GM19328 (cell line): ENCODE results near the gene LGMN.
"Not testable (repeated sequence)": the region's sequence is repeated elsewhere in the genome, so short reads cannot be mapped to it uniquely, and the experiment has no call there.

Experiments used
- ATAC-seq: cut with Tn5 transposase; IDR thresholded peaks from one replicate; pipeline ENCODE4 v1.9.1; 2021; ENCODE audit warnings: mild to moderate bottlenecking, moderate library complexity; ENCODE audit not compliant: unreplicated experiment

Gene LGMN

DNA sequence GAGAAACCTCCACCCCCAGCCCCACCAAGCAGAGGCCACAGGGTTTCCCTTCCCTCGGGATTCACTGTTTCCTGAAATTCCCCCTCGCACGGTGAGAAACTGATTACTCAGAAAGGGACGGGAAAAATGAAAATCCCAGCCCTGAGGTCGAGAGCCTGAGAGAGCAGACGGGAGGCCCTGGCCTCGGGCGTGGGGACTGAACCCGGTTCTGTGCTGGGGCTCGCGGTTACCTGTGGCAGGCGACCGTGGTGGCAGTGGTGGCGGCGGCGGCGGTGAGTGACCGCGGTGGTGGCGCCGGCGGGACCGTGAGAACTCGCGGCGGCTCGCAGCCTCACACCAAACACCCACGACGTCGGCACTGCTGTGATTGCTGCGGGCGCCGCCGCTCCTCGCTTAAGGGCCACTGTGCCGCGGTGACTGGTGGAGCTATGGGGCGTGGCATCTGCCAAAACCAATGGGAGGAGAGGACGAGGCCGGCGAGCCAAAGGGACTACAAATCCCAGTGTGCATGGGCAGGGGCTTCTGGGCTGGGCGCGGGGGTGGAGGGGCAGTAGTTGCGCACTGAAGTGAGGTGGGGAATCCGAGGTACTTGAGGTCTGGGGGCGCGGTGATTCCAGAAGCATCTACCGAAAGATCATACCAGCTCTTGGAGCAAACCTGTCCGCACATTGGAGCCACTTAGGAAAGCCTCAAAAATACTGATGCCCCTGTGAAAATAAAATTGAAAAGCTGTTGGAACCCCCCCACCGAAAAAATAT, at the start of gene LGMN:
TSS of gene LGMN (minus strand) at position 369 of the 758 bp plus-strand sequence. CDS start 15,841 bp downstream, outside the sequence.
- ATAC-seq = peak; percentile 65

- no peak for ATAC-seq
Observed at GRCh38 chr14:92794961-92795360, 46.5 kb upstream of the LGMN start.

- ATAC-seq = peak; percentile 1
Observed at GRCh38 chr14:92794547-92794941, 46.1 kb upstream of the LGMN start.

GRCh38 chr14:92793709-92794546, 45.5 kb upstream of the LGMN start, which contains the start of gene GOLGA5:
GOLGA5 (plus strand) TSS chr14:92794305; CDS start chr14:92797438, 3,133 bp downstream.
- ATAC-seq = peak; percentile 96

- ATAC-seq = no peak
Observed at GRCh38 chr14:92792885-92793284, 44.5 kb upstream of the LGMN start.

- ATAC-seq = no peak
Observed at GRCh38 chr14:92789457-92790089, 41.1 kb upstream of the LGMN start.

DNA sequence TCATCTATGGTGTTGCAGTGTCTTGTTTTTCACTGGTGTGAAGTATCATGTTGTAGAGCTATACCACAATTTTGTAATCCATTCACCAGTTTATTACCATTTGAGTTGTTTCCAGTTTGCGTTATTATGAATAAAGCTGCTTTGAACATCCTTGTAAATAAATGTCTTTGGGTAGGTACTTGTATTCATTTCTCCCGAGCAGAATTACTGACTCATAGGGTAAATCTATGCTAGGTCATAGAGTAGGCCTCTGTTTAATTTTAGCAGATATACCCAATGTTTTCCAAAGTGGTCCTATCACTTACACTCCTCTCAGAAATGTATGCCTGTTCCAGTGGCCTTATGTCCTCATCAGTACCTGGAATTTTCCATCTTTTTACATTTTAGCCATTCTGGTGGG, 39.1 kb upstream of the LGMN start:
- no peak for ATAC-seq

DNA sequence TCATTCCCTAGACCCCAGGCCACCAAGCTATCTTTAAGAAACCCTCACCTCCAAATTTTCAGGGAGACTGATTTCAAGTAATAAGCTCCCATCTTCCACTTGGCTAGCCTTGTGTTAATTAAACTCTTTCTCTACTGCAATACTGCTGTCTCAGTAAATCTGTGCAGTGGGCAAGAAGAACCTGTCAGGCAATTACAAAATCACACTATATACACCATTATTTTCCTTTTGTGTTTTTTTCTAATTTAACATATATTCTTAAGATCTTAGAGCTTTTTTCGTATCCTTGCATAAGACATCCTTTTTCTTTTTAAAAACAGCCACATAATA, 38.0 kb upstream of the LGMN start:
- ATAC-seq = no peak

DNA sequence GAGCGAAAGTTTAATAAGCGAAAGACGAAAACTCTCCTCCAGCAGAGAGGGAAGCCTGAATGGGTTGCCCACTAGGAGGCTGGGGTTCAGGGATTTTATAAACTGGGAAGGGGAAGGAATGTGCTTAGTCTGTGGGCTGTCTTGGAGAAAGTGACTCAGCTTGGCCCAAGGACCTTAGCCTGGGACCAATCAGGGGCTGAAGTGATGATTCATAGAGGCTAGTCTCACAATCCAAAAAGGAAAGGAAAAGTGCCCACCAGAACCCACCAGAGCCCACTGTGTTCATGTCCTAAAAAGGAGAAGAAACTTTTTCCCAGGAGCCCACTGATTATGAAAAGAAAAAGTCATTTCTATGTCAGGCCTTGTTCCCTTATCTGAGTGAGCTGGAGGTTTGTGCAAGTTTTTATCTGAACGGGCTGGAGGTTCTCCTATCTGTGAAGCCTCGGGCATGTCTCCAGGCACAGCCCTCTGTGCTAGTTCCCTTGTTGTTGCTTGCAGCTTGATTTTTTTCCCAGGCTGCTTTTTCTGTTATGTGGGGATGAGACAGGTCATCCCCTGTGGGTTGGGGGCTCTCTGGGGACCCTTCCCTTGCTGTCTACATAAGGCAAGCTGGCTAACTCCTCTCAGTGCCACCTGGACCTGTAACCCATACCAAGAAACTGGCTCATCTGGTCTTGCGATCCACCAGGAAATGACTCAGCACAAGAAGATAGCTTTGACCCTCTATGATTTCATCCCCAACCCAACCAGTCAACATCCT, 37.4 kb upstream of the LGMN start:
- ATAC-seq = no peak

GRCh38 chr14:92783813-92784431, 35.5 kb upstream of the LGMN start:
- ATAC-seq = no peak

DNA sequence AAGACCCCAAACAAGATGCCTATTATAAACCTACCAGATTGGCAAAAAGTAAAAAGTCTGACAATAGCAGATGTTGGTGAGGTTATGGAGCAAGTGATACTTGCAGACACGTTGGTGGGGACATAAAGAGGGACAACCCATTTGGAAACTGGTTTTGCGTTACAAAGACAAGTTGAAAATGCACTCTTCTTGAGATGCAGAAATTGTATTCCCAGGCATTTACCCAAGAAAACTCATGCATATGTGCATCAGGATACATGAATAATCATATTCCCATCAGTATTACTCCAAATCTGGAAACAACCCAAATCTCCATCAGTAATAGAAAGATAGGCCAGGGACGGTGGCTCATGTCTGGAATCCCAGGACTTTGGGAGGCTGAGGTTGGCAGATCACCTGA, 32.9 kb upstream of the LGMN start:
- ATAC-seq = no peak

GRCh38 chr14:92780444-92781232, 32.2 kb upstream of the LGMN start:
- no peak for ATAC-seq

DNA sequence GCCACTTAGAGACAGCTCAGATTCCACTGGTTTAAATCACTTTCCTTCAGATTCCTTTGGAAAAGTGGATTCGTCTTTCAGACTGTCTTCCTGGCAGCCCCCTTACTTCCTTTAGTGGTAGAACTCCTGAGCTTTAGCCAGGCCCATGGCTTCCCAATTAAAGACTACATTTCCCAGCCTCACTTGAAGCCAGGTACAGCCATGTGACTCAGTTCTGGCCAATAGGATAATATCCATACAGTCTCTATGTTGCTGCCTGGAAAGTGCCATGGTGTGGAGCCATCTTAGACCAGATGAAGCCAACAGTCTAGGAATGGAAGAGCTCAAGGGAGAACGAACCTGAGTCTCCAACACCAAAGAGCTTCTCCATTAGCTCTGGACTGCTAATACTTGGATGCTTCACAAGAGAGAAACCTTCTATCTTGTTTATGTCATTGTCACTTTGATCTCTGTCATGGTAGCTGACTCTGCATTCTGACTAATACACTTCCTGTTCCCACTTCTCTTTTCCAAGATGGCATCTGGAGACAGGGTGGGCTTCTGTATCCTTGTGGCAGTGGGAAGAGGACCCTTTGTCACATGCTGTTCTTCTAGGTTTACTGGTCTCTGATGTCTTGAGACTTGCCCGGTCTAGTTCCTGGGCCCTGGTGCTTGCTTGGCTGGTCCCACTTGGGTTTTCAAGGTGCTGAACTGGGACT, 30.6 kb upstream of the LGMN start:
- ATAC-seq = not testable (repeated sequence)

DNA sequence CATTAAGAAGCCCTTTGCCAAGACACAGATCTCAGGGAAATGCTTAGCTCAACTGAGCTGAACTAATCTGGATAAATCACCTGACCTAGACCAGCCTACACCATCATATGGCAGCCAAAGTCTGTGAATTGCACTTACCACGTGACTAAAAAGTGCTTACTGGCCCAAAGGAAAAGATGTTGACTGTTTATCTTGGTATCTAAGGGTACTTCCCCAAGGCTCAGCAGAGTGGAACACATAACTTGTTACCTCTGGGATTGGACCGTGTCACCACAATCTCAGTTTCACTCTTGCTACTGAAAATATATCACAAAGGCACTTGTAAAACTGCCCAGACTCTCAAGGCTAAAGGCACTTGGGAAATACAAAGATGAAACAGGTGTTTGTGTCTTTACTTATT, 26.9 kb upstream of the LGMN start:
- ATAC-seq = peak; percentile 87

DNA sequence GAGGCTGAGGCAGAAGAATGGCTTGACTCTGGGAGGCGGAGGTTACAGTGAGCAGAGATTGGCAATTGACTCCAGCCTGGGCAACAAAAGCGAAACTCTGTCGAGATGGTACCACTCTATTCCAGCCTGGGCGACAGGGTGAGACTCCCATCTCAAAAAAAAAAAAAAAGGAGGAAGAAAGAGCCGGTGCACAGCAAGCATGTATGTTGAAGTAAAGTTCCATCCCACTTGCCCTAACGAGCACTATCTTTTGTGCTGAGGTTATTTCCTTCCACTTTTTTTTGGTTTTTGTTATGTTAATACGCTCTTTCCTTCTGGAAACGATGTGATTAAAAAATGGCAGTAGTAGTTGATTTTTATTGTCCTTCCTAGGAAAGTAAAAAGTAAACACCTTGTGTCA, 26.1 kb upstream of the LGMN start:
- no peak for ATAC-seq

GRCh38 chr14:92770484-92770883, 22.1 kb upstream of the LGMN start:
- ATAC-seq = no peak

DNA sequence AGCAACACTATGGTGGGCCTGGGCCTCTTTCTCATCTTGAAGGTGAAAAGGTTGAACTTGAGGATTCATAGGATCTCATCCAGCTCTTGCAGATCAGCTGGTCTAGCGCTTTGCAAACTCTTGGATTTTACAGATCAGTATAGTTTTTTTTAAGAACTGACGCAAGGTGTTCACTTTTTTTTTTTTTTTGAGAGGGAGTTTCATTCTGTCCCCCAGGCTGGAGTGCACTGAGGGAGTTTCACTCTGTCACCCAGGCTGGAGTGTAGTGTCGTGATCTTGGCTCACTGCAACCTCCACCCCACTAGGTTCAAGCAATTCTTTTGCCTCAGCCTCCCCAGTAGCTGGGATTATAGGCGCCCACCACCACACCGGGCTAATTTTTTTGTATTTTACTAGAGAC, 20.4 kb upstream of the LGMN start:
- ATAC-seq = no peak

- ATAC-seq = peak; percentile 96
Observed at GRCh38 chr14:92768236-92768635, 19.8 kb upstream of the LGMN start.
